ENCODE results near the gene CACNB2. TPM values are rescaled to one million over a fixed set of nuclear protein-coding genes. Genes with fewer than 3 reads are reported as not detected.

Gene CACNB2
- total RNA-seq, 1 experiment from 2014 or later: 3.2 TPM

- Mint-ChIP-seq H3K27me3 (ENCODE audit: low read depth) (no peaks in the 10 kb centered on the region), H3K36me3 (no peaks in the 10 kb centered on the region), H3K9me3 (no peaks in the 10 kb centered on the region), H3K27ac (no peak overlapping the region), H3K4me3 (no peak overlapping the region), H3K4me1 (no peaks in the 10 kb centered on the region)
- ChIA-PET POLR2A (no interaction called here), CTCF (no interaction called here)
- no peak for ATAC-seq
- TF ChIP-seq FOXP4 (CRISPR knock-in tag; IDR thresholded peaks at IDR 0.05): no peak
- TF ChIP-seq PRRX2 (CRISPR knock-in tag; IDR thresholded peaks at IDR 0.05): no peak
- TF ChIP-seq ZNF232 (CRISPR knock-in tag; IDR thresholded peaks at IDR 0.05): no peak
- TF ChIP-seq GRHL2 (CRISPR knock-in tag; IDR thresholded peaks at IDR 0.05; ENCODE audit: insufficient replicate concordance, severe bottlenecking): no peak
- TF ChIP-seq ZNF263 (CRISPR knock-in tag; IDR thresholded peaks at IDR 0.05; ENCODE audit: low read depth): no peak
- no peak for TF ChIP-seq RORB (CRISPR knock-in tag; IDR thresholded peaks at IDR 0.05)
- TF ChIP-seq, protein P1, sequence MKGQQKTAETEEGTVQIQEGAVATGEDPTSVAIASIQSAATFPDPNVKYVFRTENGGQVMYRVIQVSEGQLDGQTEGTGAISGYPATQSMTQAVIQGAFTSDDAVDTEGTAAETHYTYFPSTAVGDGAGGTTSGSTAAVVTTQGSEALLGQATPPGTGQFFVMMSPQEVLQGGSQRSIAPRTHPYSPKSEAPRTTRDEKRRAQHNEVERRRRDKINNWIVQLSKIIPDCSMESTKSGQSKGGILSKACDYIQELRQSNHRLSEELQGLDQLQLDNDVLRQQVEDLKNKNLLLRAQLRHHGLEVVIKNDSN (CRISPR knock-in tag; IDR thresholded peaks at IDR 0.05): no peak
- TF ChIP-seq SMAD4 (CRISPR knock-in tag; IDR thresholded peaks at IDR 0.05): no peak
- no peak for TF ChIP-seq TEAD4 (CRISPR knock-in tag; IDR thresholded peaks at IDR 0.05)
- TF ChIP-seq SMAD3 (CRISPR knock-in tag; IDR thresholded peaks at IDR 0.05; ENCODE audit: borderline replicate concordance): no peak
- no peak for TF ChIP-seq ZNF512 (CRISPR knock-in tag; IDR thresholded peaks at IDR 0.05; ENCODE audit: borderline replicate concordance)
- TF ChIP-seq SOX15 (CRISPR knock-in tag; IDR thresholded peaks at IDR 0.05): no peak
- no peak for DNase-seq (ENCODE audit: low spot score)
These were observed 185.2 kb downstream of the CACNB2 start for GRCh38 chr10:18325410-18325809.

DNA sequence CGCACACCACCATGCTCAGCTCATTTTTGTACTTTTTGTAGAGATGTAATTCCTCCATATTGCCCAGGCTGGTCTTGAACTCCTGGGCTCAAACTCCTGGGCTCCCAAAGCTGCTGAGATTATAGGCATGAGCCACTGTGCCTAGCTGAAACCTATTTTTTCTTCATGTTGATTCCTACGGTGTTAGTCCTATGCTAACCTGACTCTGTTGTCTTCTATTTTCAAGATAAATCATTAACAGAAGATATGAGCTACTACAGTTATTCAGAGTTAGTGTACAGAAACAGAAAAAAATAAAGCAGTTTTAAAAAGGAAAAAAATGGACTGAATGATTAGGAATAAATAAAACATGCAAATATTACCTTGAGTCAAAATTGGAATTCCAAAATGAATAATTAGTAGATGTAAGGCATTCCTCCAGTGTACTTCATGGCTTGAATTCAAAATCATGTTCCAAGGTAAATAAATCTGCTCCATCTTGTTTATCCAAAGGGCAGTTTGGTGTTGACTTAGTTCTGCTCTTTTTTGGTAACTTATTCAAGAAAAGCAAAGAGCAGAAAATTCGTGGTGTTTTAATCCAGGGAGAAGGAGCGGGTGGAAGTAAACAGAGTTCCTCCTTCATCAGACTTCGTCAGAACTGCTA lies 185.8 kb downstream of the CACNB2 start:
- DNase-seq (ENCODE audit: low spot score): no peak
- H3K36me3 Mint-ChIP-seq: no peaks in the 10 kb centered on the region
- ChIA-PET POLR2A (no interaction called here), CTCF (no interaction called here)
- H3K4me1 Mint-ChIP-seq: no peaks in the 10 kb centered on the region
- no peak for ATAC-seq
- H3K4me3 Mint-ChIP-seq: no peak overlapping the region
- TF ChIP-seq, protein P2, sequence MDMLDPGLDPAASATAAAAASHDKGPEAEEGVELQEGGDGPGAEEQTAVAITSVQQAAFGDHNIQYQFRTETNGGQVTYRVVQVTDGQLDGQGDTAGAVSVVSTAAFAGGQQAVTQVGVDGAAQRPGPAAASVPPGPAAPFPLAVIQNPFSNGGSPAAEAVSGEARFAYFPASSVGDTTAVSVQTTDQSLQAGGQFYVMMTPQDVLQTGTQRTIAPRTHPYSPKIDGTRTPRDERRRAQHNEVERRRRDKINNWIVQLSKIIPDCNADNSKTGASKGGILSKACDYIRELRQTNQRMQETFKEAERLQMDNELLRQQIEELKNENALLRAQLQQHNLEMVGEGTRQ (CRISPR knock-in tag; IDR thresholded peaks at IDR 0.05): no peak
- TF ChIP-seq GRHL2 (CRISPR knock-in tag; IDR thresholded peaks at IDR 0.05; ENCODE audit: insufficient replicate concordance, severe bottlenecking): no peak
- TF ChIP-seq JUN (CRISPR knock-in tag; IDR thresholded peaks at IDR 0.05): no peak
- TF ChIP-seq SMAD4 (CRISPR knock-in tag; IDR thresholded peaks at IDR 0.05): no peak
- TF ChIP-seq NR3C1 (CRISPR knock-in tag; conservative IDR thresholded peaks at IDR 0.05; ENCODE audit: low read depth): no peak
- no peak for TF ChIP-seq ERG (CRISPR knock-in tag; IDR thresholded peaks at IDR 0.05)
- H3K27ac Mint-ChIP-seq: no peak overlapping the region
- no peaks in the 10 kb centered on the region for H3K27me3 Mint-ChIP-seq (ENCODE audit: low read depth)
- H3K9me3 Mint-ChIP-seq: no peaks in the 10 kb centered on the region

- H3K4me3 Mint-ChIP-seq: no peak overlapping the region
- TF ChIP-seq GABPB1 (CRISPR knock-in tag; IDR thresholded peaks at IDR 0.05) (no peak), HMGA2 (CRISPR knock-in tag; IDR thresholded peaks at IDR 0.05) (no peak), ZNF232 (CRISPR knock-in tag; IDR thresholded peaks at IDR 0.05) (no peak), ZMAT4 (CRISPR knock-in tag; IDR thresholded peaks at IDR 0.05) (no peak), RELA (CRISPR knock-in tag; IDR thresholded peaks at IDR 0.05; ENCODE audit: borderline replicate concordance) (no peak), FOXK1 (CRISPR knock-in tag; IDR thresholded peaks at IDR 0.05) (no peak), ZBTB43 (CRISPR knock-in tag; IDR thresholded peaks at IDR 0.05) (no peak)
- TF ChIP-seq, protein P3, sequence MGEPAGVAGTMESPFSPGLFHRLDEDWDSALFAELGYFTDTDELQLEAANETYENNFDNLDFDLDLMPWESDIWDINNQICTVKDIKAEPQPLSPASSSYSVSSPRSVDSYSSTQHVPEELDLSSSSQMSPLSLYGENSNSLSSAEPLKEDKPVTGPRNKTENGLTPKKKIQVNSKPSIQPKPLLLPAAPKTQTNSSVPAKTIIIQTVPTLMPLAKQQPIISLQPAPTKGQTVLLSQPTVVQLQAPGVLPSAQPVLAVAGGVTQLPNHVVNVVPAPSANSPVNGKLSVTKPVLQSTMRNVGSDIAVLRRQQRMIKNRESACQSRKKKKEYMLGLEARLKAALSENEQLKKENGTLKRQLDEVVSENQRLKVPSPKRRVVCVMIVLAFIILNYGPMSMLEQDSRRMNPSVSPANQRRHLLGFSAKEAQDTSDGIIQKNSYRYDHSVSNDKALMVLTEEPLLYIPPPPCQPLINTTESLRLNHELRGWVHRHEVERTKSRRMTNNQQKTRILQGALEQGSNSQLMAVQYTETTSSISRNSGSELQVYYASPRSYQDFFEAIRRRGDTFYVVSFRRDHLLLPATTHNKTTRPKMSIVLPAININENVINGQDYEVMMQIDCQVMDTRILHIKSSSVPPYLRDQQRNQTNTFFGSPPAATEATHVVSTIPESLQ (CRISPR knock-in tag; IDR thresholded peaks at IDR 0.05): no peak
These were observed 188.7 kb downstream of the CACNB2 start for GRCh38 chr10:18328941-18329340.

More at GRCh38 chr10:18328941-18329340, 188.7 kb downstream of the CACNB2 start:
- POLR2A ChIA-PET: no interaction called here
- ATAC-seq: no peak
- CTCF ChIA-PET: no interaction called here
- H3K27ac Mint-ChIP-seq: no peak overlapping the region
- H3K4me1 Mint-ChIP-seq: no peaks in the 10 kb centered on the region
- H3K27me3 Mint-ChIP-seq (ENCODE audit: low read depth): no peaks in the 10 kb centered on the region
- no peaks in the 10 kb centered on the region for H3K36me3 Mint-ChIP-seq
- DNase-seq (ENCODE audit: low spot score): no peak
- H3K9me3 Mint-ChIP-seq: no peaks in the 10 kb centered on the region
